Heart left ventricle (tissue), 13 donors: ENCODE results near the gene TMPRSS7.

Source experiments
- CTCF ChIP-seq, 12 donors: fragments of 200-600 bp; sonication (generic) in 4 of 12; IDR thresholded peaks; one replicate each; pipeline versions ENCODE4 v1.5.0 to v1.8.0; 2018 to 2022; ENCODE audit warnings: antibody characterized with exemption in 12 of 12, mild to moderate bottlenecking in 5 of 12
- POLR2A ChIP-seq, 2 donors: fragments of 450-650 bp; IDR thresholded peaks; one replicate each; pipeline ENCODE4 v1.6.1; 2017; ENCODE audit warnings: antibody characterized with exemption in 2 of 2, mild to moderate bottlenecking in 2 of 2, moderate library complexity in 2 of 2
- donor health status: ischemic (EF 13 %, LVEDD 7.1; RV severe dilation, severe dysfunction).
- donor health status: DM: no; HTN: yes; CAD: no.
- donor health status: DM: no; HTN: no; CAD: no.
- donor health status: ischemic (EF 25% LVEDD 6.9; RV normal size, moderate dysfunction).
- donor health status: ischemic (EF 25% LVEDD 5.7; RV mildly dilated, moderate dysfunction).
- donor health status: ischemic (EF 35%, LVEDD 5.7; RV mildly dilated, moderate dysfunction).
- donor health status: nonischemic (EF 11% LVEDD 7.7; RV severe dilation, severe dysfunction).
- donor health status: DM: yes; HTN: yes; CAD: no.
- donor health status: PGD.
- donor health status: ischemic (EF 29% LVEDD 5.4; RV normal size, mild dysfunction).
- donor health status: nonischemic (EF 23%, LVEDD 6.1; RV moderate dilation, normal function).

GRCh38 chr3:112030901-112031300 is 3.6 kb upstream of the TMPRSS7 start:
- TF ChIP-seq CTCF (IDR thresholded peaks at IDR 0.05) = no peak
- no peak for TF ChIP-seq POLR2A (IDR thresholded peaks at IDR 0.05)
